Skeletal muscle cell (primary cell): ENCODE data around the gene DAZL.

Experiments used
- DNase-seq: peaks from one replicate; pipeline ENCODE4 v3.0.0-alpha.2; 2010; ENCODE audit warnings: low read depth
- H3K4me3 ChIP-seq: 2 replicates; pipeline ENCODE4 v1.5.1; 2011; ENCODE audit warnings: low read depth, mild to moderate bottlenecking, control low read depth, low read length, moderate library complexity

DAZL gene

GRCh38 chr3:16547561-16548357 lies 57.5 kb downstream of the DAZL start:
- no peak overlapping the region for H3K4me3 ChIP-seq
- DNase-seq, result no peak

- no peak for DNase-seq
- no peak overlapping the region for H3K4me3 ChIP-seq
Observed at GRCh38 chr3:16546186-16547010, 58.8 kb downstream of the DAZL start.

- no peak overlapping the region for H3K4me3 ChIP-seq
- no peak for DNase-seq
Observed at GRCh38 chr3:16545413-16546185, 59.6 kb downstream of the DAZL start.

- H3K4me3 ChIP-seq, result no peak overlapping the region
- no peak for DNase-seq
Observed at GRCh38 chr3:16543242-16543864, 61.9 kb downstream of the DAZL start.

GRCh38 chr3:16538507-16538906 lies 66.7 kb downstream of the DAZL start:
- no peak for DNase-seq
- no peak overlapping the region for H3K4me3 ChIP-seq

GRCh38 chr3:16536996-16537395 lies 68.2 kb downstream of the DAZL start:
- no peak overlapping the region for H3K4me3 ChIP-seq
- no peak for DNase-seq
